ENCODE results near the gene EPN2. TPM values are rescaled to one million over a fixed set of nuclear protein-coding genes. Genes with fewer than 3 reads are reported as not detected.

Gene EPN2
- total RNA-seq, 1 donor: 18.1 TPM

DNA sequence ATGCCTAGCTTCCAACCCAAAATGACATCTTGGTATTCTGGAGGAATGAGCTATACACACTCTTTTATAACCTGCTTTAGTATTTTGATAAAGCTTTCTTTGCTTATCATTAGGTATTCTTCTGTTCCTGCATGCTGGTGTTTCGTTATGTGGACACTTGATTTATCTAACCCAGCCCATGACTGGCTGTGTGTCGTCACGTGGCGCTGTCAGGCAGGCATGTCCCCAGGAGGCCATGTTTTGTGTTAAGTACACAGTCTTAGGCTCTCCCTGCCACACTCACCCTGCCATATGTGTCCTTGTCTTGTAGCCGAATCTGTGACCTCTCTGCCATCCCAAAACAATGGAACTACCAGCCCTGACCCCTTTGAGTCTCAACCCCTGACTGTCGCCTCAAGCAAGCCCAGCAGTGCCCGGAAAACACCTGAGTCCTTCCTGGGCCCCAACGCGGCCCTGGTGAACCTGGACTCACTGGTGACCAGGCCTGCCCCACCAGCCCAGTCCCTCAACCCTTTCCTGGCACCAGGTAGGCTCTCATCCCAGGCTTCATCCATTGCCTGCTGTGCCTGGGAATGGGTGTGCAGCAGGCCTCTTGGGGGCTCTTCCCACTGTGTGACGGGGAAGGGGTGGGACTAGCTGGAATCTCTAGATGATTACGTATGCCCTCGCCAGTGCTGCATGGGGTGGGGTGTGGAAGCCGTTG is 94.5 kb downstream of the EPN2 start:
- peaks cover 30% of the 10 kb centered on the region for H3K4me1 ChIP-seq (ENCODE audit: insufficient read depth, low read length)
- TF ChIP-seq CTCF (IDR thresholded peaks at IDR 0.05; ENCODE audit: extremely low read depth, low read depth, low read length): no peak

DNA sequence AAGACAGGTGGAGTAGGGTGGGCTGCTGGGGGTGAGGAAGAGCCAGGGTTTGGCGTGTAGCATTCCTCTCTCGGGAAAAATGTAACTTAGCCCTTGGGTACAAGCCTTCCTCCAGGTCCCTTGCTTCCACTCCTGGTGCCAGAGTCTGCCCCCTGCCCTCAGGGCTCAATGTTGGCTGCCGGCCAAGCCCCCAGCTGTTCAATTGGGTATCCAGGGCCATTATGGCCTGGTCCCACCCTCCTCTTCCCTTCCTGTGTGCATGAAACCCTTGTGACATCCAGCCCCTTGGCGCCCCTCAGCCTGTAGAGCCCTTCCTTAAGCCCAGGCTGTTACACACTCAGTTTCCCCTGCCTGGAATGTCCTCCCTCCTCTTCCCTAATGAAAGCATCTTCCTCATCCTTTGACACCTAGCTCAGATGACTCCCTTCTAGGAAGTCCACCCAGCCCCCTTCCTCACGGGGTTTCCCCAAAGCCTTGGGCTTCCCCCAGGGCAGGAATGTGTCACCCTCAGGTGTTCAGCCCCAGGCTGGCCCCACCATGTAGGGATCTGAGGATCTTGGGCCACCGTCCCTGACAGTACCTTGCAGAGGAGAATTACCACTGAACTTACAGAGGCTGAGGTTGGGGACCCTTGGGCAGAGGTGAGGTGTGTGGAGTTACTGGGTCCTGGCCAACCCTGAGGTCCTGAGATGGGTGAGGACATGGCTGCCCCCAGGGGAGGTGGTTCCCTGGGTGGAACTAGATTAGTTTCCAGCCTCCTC is 95.4 kb downstream of the EPN2 start:
- Histone ChIP-seq H3K27ac (ENCODE audit: low read depth, low read length) (peak overlapping the region; percentile 3), H3K4me2 (ENCODE audit: insufficient read depth, low read length) (no peak overlapping the region), H3K36me3 (ENCODE audit: insufficient read depth, low read length) (peaks cover 27% of the 10 kb centered on the region), H3K4me1 (ENCODE audit: insufficient read depth, low read length) (peaks cover 22% of the 10 kb centered on the region), H4K20me1 (ENCODE audit: insufficient read depth, low read length) (no peaks in the 10 kb centered on the region), H3K4me3 (ENCODE audit: insufficient read depth, low read length) (no peak overlapping the region), H3K79me2 (ENCODE audit: insufficient read depth, low read length) (no peaks in the 10 kb centered on the region), H3K27me3 (ENCODE audit: insufficient read depth, low read length) (no peaks in the 10 kb centered on the region), H2AFZ (ENCODE audit: low read length) (no peak overlapping the region), H3K9me3 (ENCODE audit: low read depth, low read length) (no peaks in the 10 kb centered on the region)
- TF ChIP-seq CTCF (IDR thresholded peaks at IDR 0.05; ENCODE audit: extremely low read depth, low read depth, low read length): no peak
- DNase-seq (ENCODE audit: insufficient read length, low spot score, missing footprints): peak; percentile 45

More for the DNA sequence above, 94.5 kb downstream of the EPN2 start:
- peaks cover 26% of the 10 kb centered on the region for H3K36me3 ChIP-seq (ENCODE audit: insufficient read depth, low read length)
- peak overlapping the region; percentile 28 for H3K4me2 ChIP-seq (ENCODE audit: insufficient read depth, low read length)
- no peak for DNase-seq (ENCODE audit: insufficient read length, low spot score, missing footprints)
- no peak overlapping the region for H2AFZ ChIP-seq (ENCODE audit: low read length)
- H3K27ac ChIP-seq (ENCODE audit: low read depth, low read length): peak overlapping the region; percentile 72
- H3K4me3 ChIP-seq (ENCODE audit: insufficient read depth, low read length): no peak overlapping the region
- H3K27me3 ChIP-seq (ENCODE audit: insufficient read depth, low read length): no peaks in the 10 kb centered on the region
- no peaks in the 10 kb centered on the region for H3K9me3 ChIP-seq (ENCODE audit: low read depth, low read length)
- no peaks in the 10 kb centered on the region for H3K79me2 ChIP-seq (ENCODE audit: insufficient read depth, low read length)
- no peaks in the 10 kb centered on the region for H4K20me1 ChIP-seq (ENCODE audit: insufficient read depth, low read length)

DNA sequence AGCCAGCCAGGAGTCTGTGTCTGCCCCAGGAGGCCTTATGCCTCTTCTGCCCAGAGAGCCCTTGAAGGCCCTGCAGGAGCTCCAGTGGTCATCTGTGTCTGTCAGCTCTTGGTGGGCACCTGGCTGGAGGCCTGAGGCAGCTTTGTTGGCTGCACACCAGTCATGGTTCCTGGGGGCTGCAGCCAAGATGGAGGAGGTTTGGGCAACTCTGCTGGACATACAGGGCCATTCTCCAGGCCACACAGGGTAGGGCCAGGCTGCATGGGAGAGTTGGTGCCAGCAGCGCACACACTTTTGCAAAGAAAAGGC is 95.9 kb downstream of the EPN2 start:
- Histone ChIP-seq H3K4me3 (ENCODE audit: insufficient read depth, low read length) (no peak overlapping the region), H3K4me2 (ENCODE audit: insufficient read depth, low read length) (no peak overlapping the region), H3K9me3 (ENCODE audit: low read depth, low read length) (no peaks in the 10 kb centered on the region), H3K4me1 (ENCODE audit: insufficient read depth, low read length) (peaks cover 20% of the 10 kb centered on the region), H4K20me1 (ENCODE audit: insufficient read depth, low read length) (no peaks in the 10 kb centered on the region), H3K27me3 (ENCODE audit: insufficient read depth, low read length) (no peaks in the 10 kb centered on the region), H3K27ac (ENCODE audit: low read depth, low read length) (no peak overlapping the region), H2AFZ (ENCODE audit: low read length) (no peak overlapping the region), H3K79me2 (ENCODE audit: insufficient read depth, low read length) (no peaks in the 10 kb centered on the region), H3K36me3 (ENCODE audit: insufficient read depth, low read length) (peaks cover 27% of the 10 kb centered on the region)
- TF ChIP-seq CTCF (IDR thresholded peaks at IDR 0.05; ENCODE audit: extremely low read depth, low read depth, low read length): no peak
- DNase-seq (ENCODE audit: insufficient read length, low spot score, missing footprints): peak; percentile 13

GRCh38 chr17:19333736-19334290 is 96.6 kb downstream of the EPN2 start:
- no peak for TF ChIP-seq CTCF (IDR thresholded peaks at IDR 0.05; ENCODE audit: extremely low read depth, low read depth, low read length)
- no peak overlapping the region for H3K4me2 ChIP-seq (ENCODE audit: insufficient read depth, low read length)

More at GRCh38 chr17:19333736-19334290, 96.6 kb downstream of the EPN2 start:
- no peaks in the 10 kb centered on the region for H3K27me3 ChIP-seq (ENCODE audit: insufficient read depth, low read length)
- peak; percentile 29 for DNase-seq (ENCODE audit: insufficient read length, low spot score, missing footprints)
- no peak overlapping the region for H3K4me3 ChIP-seq (ENCODE audit: insufficient read depth, low read length)
- peaks cover 27% of the 10 kb centered on the region for H3K36me3 ChIP-seq (ENCODE audit: insufficient read depth, low read length)
- no peaks in the 10 kb centered on the region for H3K9me3 ChIP-seq (ENCODE audit: low read depth, low read length)
- H3K4me1 ChIP-seq (ENCODE audit: insufficient read depth, low read length): peaks cover 20% of the 10 kb centered on the region
- H3K79me2 ChIP-seq (ENCODE audit: insufficient read depth, low read length): no peaks in the 10 kb centered on the region
- no peak overlapping the region for H3K27ac ChIP-seq (ENCODE audit: low read depth, low read length)
- H4K20me1 ChIP-seq (ENCODE audit: insufficient read depth, low read length): no peaks in the 10 kb centered on the region
- no peak overlapping the region for H2AFZ ChIP-seq (ENCODE audit: low read length)

All from osteoblast (primary cell).